GM19455 (cell line): ENCODE data around the gene QRICH2.
"Not testable (repeated sequence)": the region's sequence is repeated elsewhere in the genome, so short reads cannot be mapped to it uniquely, and the experiment has no call there.

ENCODE experiments used
- ATAC-seq: cut with Tn5 transposase; IDR thresholded peaks from one replicate; pipeline ENCODE4 v1.9.1; 2021; ENCODE audit not compliant: unreplicated experiment

The QRICH2 gene

DNA sequence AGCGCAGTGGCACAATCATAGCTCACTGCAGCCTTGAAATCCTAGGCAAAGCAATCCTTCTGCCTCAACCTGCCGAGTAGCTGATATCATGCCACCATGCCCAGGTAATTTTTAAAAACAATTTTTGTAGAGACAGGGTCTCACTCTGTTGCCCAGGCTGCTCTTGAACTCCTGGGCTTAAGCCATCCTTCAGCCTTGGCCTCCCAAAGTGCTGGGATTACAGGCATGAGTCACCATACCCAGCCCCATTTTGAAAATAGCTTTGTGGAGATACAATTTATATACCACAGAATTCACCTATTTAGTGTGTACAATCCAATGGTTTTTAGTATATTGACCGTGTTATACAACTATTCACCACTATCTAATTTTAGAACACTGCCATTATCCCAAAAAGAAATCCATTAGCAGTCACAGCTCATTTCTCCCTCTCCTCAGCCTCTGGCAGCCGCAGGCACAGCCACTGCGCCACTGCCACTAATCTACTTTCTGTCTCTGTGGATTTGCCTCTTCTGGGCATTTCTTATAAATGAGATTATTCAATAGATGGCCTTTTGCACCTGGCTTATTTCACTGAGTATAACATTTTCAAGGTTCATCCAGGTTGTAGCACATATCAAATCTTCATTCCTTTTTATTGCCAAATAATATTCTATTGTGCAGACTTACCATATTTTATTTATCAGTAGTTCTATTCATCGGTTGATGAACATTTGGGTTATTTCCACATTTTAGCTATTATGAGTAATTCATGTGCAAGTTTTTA lies 74.3 kb downstream of the QRICH2 start:
- no peak for ATAC-seq

DNA sequence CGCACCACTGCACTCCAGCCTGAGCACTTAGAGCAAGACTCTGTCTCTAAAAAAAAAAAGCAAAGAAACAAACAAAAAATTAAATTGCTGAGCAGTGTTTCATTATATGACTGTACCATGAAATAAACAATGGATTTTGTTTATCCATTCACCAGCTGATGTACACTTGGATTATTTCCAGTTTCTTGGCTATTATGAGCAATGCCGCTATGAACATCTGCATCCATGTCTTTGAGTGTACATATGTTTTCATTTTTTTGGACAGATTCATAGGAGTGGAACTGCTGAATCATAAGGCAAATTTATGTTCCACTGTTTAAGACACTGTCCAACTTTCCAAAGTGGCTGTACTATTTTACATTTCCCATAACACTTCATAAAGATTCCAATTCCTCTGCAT lies 75.7 kb downstream of the QRICH2 start:
- ATAC-seq: no peak

DNA sequence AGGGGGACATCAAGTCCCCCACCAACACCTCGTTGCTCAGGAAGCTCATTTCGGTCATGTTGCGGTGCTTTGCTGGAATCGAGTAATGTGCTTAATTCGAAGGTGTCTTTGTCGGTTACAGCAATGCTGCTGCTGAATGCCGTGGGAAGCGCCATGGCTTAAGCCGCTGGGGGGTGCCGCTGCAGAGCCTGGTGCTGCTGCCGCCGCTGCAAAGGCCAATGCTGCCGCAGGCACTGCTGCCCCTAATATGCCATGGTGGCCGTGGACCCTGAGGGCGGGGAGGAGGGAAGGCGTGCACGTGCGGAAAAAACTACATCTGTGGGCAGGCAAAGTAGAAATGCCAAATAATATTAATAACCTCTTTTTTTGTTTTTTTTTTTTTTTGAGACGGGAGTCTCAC lies 81.3 kb downstream of the QRICH2 start:
- not testable (repeated sequence) for ATAC-seq

DNA sequence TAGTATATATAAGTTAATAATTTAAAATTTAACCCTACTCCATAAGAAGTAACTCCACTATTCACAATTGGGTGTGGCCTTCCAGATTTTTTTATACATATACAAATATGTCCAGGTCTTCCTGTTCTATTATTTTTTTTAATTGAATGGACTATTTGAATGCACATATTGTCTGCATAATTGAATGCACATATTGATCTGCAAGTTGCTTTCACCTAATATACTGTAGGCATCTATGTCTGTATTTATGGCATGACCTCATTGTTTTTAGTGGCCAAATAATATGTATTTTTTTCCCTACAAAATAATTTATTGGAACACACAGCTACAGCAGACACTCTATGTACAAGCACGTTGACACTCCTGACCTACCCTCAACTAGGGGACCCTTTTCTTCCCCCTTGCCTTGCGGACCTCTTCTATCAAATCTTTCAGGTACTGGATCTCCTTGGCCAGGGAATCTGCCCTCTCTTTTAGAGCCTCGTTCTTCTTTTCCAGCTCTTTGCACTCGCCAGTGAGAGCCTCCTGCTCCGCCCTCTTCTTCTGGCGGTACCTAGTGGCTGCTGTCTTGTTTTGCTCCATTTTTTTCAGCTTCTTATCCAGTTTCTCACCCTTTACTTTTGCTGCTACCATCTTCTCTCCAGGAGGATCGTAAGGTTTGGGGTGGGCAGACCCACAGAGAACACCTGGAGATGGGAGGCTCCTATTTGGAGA lies 82.5 kb downstream of the QRICH2 start:
- not testable (repeated sequence) for ATAC-seq
